ENCODE results near the gene ASTN2.

Gene ASTN2

DNA sequence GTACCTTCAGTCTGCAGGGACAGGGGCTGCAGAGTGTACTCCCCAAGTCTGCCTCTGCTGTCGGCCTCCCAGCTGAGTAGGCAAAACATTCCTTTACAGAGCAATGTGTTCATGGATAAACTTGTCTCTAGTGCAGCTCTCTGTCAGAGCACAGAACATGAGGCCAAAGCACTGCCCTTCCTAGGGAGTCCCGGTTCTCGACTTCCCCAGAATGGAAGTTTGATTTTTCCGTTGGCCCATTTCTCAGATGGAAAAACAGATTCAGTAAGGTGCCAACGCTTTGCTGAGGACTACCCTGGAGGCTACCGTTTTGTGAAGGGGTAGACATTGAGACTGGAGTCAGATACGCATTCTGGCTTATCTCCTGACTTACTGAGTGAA lies 728.2 kb downstream of the ASTN2 start:
- FAIRE-seq = no peak

DNA sequence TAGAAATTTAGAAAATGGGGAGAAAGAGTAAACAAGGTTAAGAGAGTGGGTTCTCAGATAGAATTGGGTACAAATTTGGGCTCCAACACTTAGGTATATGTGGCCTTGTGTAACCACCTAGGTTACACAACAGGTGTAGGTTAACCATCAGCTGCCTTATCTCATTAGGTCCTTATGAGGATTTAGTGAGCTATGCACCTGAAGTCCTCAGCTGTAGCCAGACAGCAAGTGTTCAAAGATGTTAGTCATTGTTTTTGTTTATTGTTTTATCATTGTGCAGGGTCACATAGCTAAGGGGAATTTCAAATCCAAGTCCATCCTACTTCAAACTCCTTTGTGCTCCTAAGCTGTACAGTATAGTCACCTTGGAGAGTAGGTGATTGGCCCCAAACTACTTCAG lies 728.7 kb downstream of the ASTN2 start:
- FAIRE-seq = no peak

DNA sequence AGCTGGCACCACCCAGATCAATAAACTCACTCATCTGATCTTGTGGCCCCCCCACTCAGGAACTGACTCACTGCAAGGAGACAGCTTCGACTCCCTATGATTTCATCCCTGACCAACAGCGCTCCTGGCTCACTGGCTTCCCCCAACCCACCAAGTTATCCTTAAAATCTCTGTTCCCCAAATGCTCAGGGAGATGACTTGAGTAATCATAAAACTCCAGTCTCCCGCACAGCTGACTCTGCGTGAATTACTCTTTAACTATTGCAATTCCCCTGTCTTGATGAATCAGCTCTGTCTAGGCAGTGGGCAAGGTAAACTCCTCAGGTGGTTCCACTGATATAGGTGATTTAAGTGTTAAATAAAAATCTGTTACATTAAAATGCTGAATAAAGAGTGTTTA lies 729.7 kb downstream of the ASTN2 start:
- no peak for FAIRE-seq

DNA sequence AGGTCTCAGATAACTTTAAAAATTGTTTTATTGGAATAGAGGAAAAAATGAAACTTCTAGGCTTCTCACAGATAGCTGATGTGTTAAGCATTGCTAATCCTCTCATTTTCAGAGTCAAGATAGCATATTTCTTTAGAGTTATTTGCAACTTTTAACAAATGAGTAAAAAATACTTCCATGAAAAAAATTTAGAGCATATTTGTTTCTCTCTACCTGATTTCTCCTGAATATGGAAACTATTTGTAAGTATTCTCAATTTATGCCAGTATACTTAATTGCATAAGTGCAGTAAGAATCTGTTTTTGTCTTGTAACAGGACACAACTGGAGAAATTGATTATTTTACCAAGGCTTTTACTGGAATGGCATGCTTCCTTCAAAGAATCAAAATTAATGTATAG lies 731.3 kb downstream of the ASTN2 start:
- FAIRE-seq = no peak

DNA sequence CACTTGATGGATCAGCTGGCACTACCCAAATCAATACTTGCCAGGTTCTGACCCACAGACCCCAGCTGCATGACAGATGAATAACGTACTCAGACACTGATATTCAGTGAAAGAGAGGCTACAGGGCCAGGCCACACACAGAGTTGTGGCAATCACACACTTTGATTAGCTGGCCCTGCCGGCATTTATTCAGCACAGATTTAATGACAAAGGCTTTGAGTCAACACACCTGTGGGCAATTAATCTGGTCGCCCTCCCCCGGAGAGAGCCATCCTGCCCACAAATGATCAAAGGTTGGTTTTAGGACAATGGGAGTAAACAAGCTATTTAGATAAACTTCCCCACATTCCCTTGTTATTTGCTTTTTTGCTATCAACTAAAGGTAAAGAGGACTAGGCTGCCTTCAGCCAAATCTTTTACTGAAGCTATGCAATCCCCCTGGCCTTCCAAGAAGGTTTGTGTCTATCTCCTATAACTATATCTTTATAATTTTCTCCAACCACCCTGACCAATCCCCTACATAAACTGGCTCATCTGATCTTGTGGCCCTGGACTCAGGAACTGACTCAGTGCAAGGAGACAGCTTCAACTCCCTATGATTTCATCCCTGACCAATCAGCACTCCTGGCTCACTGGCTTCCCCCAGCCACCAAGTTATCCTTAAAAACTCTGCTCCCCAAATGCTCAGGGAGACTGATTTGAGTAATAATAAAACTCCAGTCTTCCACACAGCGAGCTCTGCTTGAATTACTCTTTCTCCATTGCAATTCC lies 740.5 kb downstream of the ASTN2 start:
- no peak for FAIRE-seq

DNA sequence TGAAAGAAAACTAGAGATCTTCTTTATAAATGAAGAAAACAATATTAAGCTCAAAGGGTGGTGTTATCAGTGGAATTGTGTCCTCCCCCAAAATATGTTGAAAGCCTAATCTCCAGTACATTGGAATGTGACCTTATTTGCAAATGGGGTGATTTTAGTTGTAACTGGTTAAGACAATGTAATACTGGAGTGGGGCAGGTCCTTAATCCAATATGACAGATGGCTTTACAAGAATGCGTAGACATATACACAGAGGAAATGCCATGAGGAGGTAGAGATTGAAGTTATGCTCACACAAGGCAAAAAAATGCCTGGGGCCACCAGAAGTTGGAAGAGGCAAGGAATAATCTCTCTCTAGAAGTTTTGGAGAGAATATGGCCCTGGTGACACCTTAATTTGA lies 741.5 kb downstream of the ASTN2 start:
- no peak for FAIRE-seq

DNA sequence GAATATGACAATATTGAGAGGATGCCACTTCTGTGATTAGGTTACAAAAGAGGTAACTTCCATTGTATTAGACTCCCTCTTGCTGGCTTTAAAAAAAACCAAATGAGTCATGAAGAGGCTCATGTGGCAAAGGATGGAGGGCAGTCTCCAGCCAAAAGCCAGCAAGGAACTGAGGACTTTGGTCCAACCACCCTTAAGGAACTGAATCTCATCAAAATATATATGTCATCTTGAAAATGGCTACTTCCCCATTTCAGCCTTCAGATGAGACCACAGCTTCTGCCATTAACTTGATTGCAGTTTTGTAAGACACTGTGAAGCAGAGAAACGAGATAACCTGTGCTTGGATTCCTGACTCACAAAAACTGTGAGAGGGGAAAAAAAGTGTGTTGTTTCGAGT lies 743.3 kb downstream of the ASTN2 start:
- no peak for FAIRE-seq

DNA sequence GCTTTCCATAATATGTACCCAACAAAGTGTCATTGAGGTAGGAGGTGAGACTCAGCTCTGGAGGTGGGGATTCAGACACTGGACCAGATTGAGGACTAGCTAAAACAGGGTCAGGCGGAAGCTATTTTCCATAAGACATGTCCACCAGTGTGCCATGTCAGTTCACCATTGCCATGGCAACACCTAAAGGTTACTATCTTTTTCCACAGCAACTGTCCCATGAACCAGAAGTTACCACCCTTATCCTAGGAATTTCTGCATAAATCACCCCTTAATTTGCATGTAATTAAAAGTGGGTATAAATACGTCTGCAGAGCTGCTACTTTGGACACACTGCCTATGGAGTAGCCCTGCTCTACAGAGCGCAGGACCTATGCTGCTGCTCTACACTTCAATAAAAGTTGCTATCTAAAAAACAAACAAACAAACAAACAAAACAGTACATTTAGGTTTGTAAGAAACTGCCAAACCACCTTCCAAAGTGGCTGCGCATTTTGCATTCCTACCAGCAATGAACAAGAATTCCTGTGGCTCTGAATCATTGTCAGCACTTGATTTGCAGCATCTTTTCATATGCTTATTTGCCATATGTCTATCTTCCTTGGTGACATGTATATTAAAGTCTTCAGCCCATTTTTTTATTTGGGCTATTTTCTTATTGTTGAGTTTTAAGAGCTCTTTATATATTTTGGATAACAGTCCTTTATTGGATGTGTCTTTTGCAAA lies 745.7 kb downstream of the ASTN2 start:
- FAIRE-seq = no peak

DNA sequence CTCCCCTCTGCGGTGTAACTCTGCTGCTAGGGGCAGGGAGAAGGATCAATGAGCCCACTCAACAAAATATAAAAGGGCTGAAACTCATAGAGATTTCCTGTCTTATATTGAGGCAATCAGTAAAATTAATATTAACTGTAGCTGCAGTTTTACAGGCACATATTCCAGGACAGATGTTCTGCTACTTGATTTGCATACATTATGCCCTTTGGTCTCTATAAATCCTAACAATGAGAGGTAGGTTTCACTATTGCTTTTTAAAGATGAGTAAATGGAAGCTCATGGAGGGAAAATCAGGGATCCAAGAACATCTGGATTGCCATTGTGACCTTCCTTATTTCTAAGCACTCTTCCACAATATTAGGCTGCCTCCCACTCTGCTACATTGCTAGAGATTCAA lies 751.3 kb downstream of the ASTN2 start:
- FAIRE-seq = no peak

DNA sequence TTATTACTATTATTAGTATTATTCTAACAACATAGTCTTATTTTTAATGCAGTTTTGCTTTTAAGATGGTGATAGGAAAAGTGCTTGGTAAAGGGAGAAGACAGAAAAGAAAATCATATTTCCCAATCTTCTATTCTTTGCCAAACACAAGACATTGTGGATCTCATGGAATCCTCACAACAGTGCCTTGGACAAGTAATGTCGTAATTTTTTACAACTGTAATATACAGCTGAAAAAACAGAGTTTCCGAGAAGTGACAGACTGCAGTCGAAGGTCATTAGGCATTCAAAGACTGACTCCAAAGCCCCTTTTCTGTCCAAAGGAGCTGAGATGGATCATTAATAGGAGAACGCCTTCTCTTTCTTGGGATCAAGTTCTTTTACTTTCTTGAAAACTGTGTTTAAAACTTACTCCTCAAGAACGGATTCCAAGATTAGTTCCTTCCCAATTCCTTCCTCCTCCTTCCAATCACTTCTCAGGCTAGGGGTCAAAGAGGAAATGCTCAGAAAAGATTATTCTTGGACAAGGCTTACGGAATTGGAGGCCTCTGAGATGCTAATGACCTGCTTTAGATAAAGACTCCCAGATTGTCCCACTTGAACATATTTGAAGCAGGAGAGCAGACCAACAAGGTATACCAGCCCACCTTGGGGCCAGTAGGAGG lies 752.1 kb downstream of the ASTN2 start:
- no peak for FAIRE-seq

DNA sequence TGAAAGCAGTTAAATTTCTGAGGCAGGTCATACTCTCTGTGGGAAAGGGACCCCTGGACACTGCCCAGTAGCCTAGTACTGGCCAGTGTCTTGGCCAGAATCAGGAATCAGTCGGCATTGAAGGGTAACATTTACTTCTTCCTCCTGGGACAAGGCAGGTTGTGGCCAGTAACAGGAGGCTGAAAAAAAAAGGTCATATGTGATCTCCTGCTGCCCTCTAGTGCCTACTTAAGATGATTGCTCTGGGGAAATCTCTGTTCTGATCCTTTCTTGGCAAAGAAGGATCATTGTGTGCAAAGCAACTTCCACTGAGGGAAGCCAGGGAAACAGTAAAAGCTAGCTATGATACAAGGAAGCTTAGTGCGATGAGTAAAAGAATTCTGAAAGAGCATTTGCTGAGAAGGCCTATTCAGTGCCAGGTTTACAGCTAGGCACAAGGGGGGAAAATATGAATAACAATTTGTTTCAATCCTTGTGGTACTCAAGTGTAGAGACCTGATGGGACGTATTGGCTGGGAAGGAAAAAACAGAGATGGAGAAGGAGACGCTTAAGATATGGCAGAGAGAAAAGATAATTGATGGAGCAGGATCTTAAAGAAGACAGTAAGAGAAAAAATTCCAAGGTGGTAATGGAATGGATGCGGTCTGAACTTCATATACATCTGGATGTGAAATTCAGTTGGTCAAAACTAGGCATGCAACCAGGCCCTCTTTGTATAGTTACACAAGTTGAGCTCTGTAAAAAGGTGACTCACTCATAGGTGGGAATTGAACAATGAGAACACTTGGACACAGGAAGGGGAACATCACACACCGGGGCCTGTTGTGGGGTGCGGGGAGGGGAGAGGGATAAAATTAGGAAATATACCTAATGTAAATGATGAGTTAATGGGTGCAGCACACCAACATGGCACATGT lies 753.6 kb downstream of the ASTN2 start:
- peak; percentile 91 for FAIRE-seq

DNA sequence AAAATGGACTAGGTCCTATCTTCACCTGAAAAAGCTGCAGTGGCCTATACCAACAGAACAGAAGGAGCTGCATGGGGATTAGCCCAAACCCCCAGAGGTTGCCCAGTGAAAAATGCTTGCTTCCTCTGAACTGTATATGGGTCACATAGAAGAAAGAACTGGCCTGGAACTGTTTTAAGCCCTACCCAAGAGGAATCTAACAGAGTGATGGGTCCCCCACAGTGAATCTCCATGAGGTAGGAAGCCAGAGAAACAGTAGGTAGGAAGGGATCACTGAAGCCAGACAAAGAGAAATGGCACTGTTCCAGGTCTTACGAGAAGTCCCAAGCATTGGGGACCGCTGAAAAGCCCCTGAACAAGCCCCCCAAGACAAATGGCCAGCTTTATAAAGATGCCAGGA lies 756.6 kb downstream of the ASTN2 start:
- FAIRE-seq = no peak

DNA sequence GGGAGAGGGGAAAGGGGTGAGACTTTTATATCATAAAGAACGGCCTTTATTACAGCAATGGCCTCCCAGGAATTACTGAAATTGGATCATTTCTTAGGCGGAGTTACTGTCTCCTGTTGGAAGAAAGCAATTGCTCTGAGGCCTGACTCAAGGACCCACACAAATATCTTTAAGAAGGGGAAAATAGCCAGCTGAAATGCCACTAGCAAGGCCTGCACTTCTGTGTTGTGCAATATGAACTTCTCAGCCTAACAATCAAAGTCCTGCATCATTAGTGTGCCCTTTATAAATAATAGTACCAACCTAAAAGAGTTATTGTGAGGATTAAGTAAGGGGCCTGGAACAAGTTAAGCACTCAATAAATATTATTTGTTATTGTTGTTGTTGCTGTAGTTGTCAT lies 757.9 kb downstream of the ASTN2 start:
- no peak for FAIRE-seq

DNA sequence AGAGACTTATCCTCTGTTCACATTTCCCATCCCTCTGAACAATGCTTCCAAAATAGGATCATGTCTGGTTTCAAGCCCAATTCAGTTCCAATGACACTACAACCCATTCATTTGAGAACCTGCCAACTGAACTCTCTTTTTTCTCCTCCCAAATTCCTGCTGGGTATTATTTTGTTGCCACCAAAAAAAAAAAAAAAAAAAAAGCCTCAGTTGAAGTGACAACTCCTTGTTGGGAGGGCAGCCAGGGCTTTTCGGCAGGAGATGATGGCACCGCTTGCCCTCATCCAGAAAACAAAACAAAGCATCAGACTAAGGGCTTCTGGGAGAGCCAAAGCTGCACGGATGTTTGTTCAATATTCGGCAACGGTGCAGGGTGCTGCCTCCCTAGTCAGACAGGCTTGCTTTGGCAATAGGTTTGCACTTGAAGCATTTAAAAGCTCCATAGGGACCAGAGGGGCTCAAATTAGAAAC lies 758.3 kb downstream of the ASTN2 start:
- FAIRE-seq = no peak

DNA sequence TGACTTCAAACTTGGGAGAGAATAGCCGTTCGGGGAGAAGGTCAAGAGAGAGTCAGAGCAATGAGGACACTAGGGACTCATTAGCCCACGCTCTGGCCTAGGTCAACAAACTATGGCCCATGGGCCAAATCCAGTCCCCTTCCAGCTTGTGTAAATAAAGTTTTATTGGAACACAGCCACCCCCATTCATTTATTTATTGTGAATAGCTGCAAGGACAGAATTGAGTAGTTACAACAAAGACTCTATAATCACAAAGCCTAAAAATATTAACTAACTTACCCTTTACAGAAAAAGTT lies 760.9 kb downstream of the ASTN2 start:
- no peak for FAIRE-seq

DNA sequence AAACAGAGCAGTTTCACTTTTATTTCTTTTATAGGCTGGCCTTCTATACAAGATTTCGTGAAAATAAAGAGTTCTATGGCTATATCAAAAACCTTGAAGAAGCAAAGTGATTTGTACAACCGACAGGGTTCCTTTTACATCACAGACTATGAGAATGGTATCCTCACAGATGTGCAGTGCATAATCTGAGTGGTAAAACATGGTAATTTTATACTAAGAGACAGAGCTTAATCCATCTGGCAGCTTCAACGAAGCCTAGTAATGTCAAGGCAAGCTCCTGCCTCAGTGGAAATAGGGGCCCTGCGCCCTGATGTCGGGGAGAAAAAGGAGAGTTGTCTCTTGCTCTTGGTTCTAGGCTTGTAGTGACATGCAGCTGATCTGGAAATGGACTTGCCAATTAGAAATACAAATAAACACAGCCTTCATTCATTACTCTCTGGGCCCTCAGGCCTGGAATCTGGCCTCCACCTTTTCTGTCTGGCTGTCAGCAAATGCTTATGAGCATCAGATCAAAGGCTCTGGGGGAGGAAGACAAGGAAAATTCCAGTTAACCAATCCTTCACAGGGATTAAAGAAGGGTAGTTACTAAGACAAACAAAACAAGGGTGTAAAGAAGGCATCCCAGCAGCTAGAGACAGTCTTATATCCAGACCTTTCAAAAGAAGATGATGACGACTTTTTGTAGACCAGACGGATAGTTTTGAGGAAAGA lies 761.4 kb downstream of the ASTN2 start:
- no peak for FAIRE-seq

DNA sequence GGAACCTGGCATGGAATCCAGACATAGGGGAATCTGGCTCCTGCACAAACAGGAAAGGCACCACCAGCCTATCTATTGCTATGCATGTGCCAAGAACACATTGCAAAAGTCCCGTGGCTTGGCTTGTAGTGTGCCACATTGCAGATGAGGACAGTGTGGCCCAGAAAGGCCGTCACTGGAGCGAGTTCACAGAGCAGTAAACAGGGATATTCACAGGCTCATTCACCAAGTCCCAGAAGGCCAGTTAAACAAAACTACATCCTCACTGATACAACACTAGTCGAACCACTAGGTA lies 767.4 kb downstream of the ASTN2 start:
- FAIRE-seq = no peak

DNA sequence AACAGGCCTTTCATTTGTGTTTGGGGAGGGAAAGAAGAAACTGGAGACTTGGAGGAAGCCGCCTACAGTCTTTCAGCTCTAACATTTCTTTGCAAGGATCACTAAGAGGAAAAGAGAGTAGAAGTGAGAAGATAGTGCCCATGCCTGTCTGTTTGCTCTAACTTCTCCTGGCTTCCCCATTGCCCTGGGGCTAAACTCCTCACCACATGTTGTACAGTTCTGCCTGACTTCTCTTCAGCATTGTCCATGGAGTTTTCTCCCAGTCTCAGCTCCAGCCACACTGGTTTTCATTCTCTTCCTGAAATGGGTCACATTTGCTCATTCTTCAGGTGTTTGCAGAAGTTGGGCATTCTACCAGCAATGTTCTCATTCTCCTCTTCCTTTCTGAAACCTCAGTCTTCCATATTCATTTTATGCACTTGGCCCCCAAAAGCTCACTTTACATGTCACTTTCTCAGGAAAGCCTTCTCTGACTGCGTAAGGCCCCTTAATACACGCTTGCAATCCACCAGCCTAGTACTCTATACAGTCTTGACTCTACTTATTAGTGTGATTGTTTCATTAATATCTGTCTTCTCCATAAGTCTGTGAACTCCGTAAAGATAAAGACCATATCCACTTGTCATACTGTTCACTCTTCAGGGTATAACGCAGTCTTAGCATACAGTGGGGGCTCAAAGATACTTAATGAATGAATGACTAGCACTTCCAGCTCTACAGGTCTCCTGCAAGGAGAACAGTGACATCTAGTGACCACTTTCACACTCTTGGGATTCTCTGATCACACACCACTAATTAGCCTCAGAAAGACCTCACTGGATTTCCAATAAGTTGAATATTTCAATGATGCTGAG lies 768.0 kb downstream of the ASTN2 start:
- peak; percentile 74 for FAIRE-seq

DNA sequence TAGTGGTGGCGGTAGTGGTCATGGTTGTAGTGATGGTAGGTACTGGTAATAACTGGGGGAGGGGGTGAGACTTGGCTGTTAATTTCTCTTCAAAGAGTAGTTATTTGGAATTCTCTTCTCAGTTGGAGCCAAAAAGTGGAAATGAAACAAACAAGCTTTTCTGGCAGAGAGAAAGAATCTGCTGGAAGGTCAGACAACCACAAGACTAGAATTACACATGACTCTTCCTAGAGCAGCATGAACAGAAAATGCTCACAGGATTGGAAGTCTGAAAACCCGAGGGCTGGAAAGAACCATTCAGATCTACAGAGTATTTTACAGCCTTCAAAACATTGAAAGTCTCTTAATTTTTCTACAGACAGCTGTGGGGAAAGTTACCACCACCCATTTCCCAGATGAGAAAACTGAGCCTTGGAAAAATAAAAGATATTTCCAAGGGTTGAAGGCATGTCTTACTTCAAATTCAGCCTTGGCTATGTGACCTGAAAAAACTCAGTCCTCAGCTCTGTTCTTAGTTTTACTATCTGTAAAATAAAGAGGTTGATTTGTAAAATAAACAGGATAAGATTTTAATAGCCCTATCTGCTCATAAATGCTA lies 770.7 kb downstream of the ASTN2 start:
- FAIRE-seq = no peak

DNA sequence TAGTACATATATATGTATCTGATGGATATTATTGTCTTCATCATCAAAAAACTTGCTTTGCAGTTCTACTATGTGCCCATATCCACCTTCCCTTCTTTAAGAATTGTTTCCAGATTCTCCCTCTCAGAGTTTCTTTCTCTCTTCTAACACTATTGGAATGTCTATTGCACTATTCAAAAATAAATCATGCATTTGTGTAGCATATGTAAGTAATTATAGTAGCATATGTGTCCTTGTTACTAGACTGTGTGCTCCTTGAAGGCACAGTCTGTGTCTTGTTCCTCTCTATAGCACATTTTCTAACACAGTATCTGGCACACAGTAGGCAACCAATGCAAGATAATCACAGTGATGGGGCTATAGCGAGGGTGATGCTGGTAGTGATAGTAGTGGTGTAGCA lies 771.2 kb downstream of the ASTN2 start:
- FAIRE-seq = no peak
